Subcutaneous adipose tissue (tissue), 4 donors: ENCODE results near the gene ATP5PD. TPM values are rescaled to one million over a fixed set of nuclear protein-coding genes. Genes with fewer than 3 reads are reported as not detected.

Experiments used
- CTCF ChIP-seq: fragments of 450-650 bp; IDR thresholded peaks from one replicate; pipeline ENCODE4 v1.5.1; 2016; ENCODE audit warnings: low read depth, mild to moderate bottlenecking, control low read depth, antibody characterized with exemption, moderate library complexity
- total RNA-seq, 4 donors: library from RNA; depleted of rRNA; stranded (reverse); fragments of >200 nt; gene quantifications; one replicate each; pipeline ENCODE4 v1.1.0, GENCODE V29; 2016

The ATP5PD gene
- total RNA-seq, 4 donors from 2014 or later, result 236 to 509 (median 283) TPM

GRCh38 chr17:75041656-75042280 lies 5.0 kb downstream of the ATP5PD start:
- no peak for TF ChIP-seq CTCF

GRCh38 chr17:75039238-75039637 lies 7.5 kb downstream of the ATP5PD start:
- no peak for TF ChIP-seq CTCF

GRCh38 chr17:75036643-75037268 lies 10.0 kb downstream of the ATP5PD start:
- no peak for TF ChIP-seq CTCF

- TF ChIP-seq CTCF, result no peak
Measured at GRCh38 chr17:75034236-75034908, 12.4 kb downstream of the ATP5PD start.

GRCh38 chr17:75033346-75034235 lies 13.2 kb downstream of the ATP5PD start:
- no peak for TF ChIP-seq CTCF

- TF ChIP-seq CTCF, result no peak
Measured at GRCh38 chr17:75032720-75033280, 14.0 kb downstream of the ATP5PD start.
